A549 (cell line): ENCODE results near the gene LTB.

Experiments used
- CHD2 ChIP-seq: fragments of 150-350 bp; IDR thresholded peaks from 2 replicates; pipeline ENCODE4 v1.6.1; 2014; ENCODE audit warnings: low read length; ENCODE audit not compliant: partially characterized antibody
- CTCF ChIP-seq: fragments of >200 bp; sonication (Bioruptor Twin); formaldehyde crosslinking; IDR thresholded peaks from 3 replicates; pipeline ENCODE4 v1.5.1; 2016
- JUNB ChIP-seq: fragments of >200 bp; sonication (Bioruptor Twin); formaldehyde crosslinking; IDR thresholded peaks from 2 replicates; pipeline ENCODE4 v1.6.1; 2016
- RAD21 ChIP-seq, 2 experiments: fragments of >200 bp in 1 of 2; sonication (Bioruptor Twin) in 1 of 2; formaldehyde crosslinking in 1 of 2; IDR thresholded peaks in 1 of 2; conservative IDR thresholded peaks in 1 of 2; 2 replicates in 1 of 2; 3 replicates in 1 of 2; pipeline ENCODE4 v1.6.1; 2012 to 2018; ENCODE audit warnings: inconsistent platforms in 1 of 2
- REST ChIP-seq: fragments of 200-600 bp; sonication (generic); IDR thresholded peaks from 2 replicates; pipeline ENCODE4 v1.6.1; 2016; ENCODE audit warnings: antibody characterized with exemption, mild to moderate bottlenecking, moderate library complexity
- RFX5 ChIP-seq: fragments of 450-650 bp; IDR thresholded peaks from 2 replicates; pipeline ENCODE4 v1.7.1; 2014; ENCODE audit warnings: antibody characterized with exemption, mild to moderate bottlenecking, moderate library complexity

GRCh38 chr6:31575952-31576685 lies 6.1 kb downstream of the LTB start:
- no peak for TF ChIP-seq RAD21 (conservative IDR thresholded peaks at IDR 0.05 in 1 of 2, IDR thresholded peaks at IDR 0.05 in 1 of 2)
- no peak for TF ChIP-seq CTCF
- no peak for TF ChIP-seq CHD2
- no peak for TF ChIP-seq JUNB
- TF ChIP-seq RFX5: no peak
- no peak for TF ChIP-seq REST
